Fibroblast of lung (primary cell): ENCODE results near the gene PGR. TPM values are rescaled to one million over a fixed set of nuclear protein-coding genes. Genes with fewer than 3 reads are reported as not detected.

Source experiments
- DNase-seq, 2 donors: peaks; one replicate each; pipeline versions ENCODE4 v3.0.0 to v3.0.0-alpha.2; 2010; ENCODE audit warnings: low read depth in 2 of 2
- H2AFZ ChIP-seq: 2 replicates; pipeline ENCODE4 v1.5.1; 2012; ENCODE audit warnings: low read length, control low read depth, inconsistent platforms
- H3K27ac ChIP-seq: 2 replicates; pipeline ENCODE4 v1.5.1; 2011; ENCODE audit warnings: low read length, control low read depth; ENCODE audit not compliant: insufficient read depth
- H3K27me3 ChIP-seq: 2 replicates; pipeline ENCODE4 v1.5.1; 2011; ENCODE audit warnings: mild to moderate bottlenecking, low read length; ENCODE audit not compliant: control insufficient read depth, insufficient read depth
- H3K36me3 ChIP-seq: 2 replicates; pipeline ENCODE4 v1.5.1; 2011; ENCODE audit warnings: low read length; ENCODE audit not compliant: control insufficient read depth, insufficient read depth
- H3K4me1 ChIP-seq: 2 replicates; pipeline ENCODE4 v1.5.1; 2011; ENCODE audit warnings: low read length; ENCODE audit not compliant: control insufficient read depth, insufficient read depth; ENCODE audit errors: extremely low read depth
- H3K4me2 ChIP-seq: 2 replicates; pipeline ENCODE4 v1.5.1; 2011; ENCODE audit warnings: low read length, control low read depth; ENCODE audit not compliant: insufficient read depth; ENCODE audit errors: extremely low read depth
- H3K4me3 ChIP-seq, 4 experiments: fragments of 200-600 bp in 1 of 4; sonication (generic) in 1 of 4; replicated peaks in 1 of 4; 2 replicates each; pipeline ENCODE4 v1.5.1; 2011 to 2016; ENCODE audit warnings: low read length in 4 of 4, low read depth in 3 of 4, mild to moderate bottlenecking in 3 of 4, control low read depth in 2 of 4, inconsistent platforms in 1 of 4, mixed read lengths in 1 of 4; ENCODE audit not compliant: insufficient read depth in 1 of 4; ENCODE audit errors: control extremely low read depth in 1 of 4
- H3K79me2 ChIP-seq: 2 replicates; pipeline ENCODE4 v1.5.1; 2012; ENCODE audit warnings: mild to moderate bottlenecking, low read length, inconsistent platforms; ENCODE audit not compliant: control insufficient read depth, insufficient read depth
- H3K9ac ChIP-seq: 2 replicates; pipeline ENCODE4 v1.5.1; 2011; ENCODE audit warnings: mild to moderate bottlenecking, low read length, control low read depth; ENCODE audit not compliant: insufficient read depth
- H3K9me3 ChIP-seq: 2 replicates; pipeline ENCODE4 v1.5.1; 2012; ENCODE audit warnings: low read depth, low read length; ENCODE audit not compliant: control insufficient read depth, insufficient read depth
- H4K20me1 ChIP-seq: 2 replicates; pipeline ENCODE4 v1.5.1; 2011; ENCODE audit warnings: low read length; ENCODE audit not compliant: control insufficient read depth, insufficient read depth; ENCODE audit errors: extremely low read depth
- EZH2 ChIP-seq: IDR thresholded peaks from 2 replicates; pipeline ENCODE4 v1.5.1; 2012; ENCODE audit warnings: low read length, control low read depth, mild to moderate bottlenecking; ENCODE audit errors: missing control alignments
- polyA plus RNA-seq, 2 donors: library from polyadenylated mRNA; depleted of rRNA in 1 of 2; stranded (reverse) in 1 of 2; unstranded in 1 of 2; fragments of >200 nt; gene quantifications; 2 replicates each; pipeline ENCODE4 v1.2.1, GENCODE V29; 2011 to 2012; ENCODE audit warnings: missing spikeins in 1 of 2
- total RNA-seq: library from RNA; depleted of rRNA; stranded (reverse); fragments of >200 nt; gene quantifications from 2 replicates; pipeline ENCODE4 v1.2.1, GENCODE V29; 2014
- TF ChIP-seq, protein P1 (sequence below), 2 donors: IDR thresholded peaks in 1 of 2; conservative IDR thresholded peaks in 1 of 2; 1 replicate in 1 of 2; 2 replicates in 1 of 2; pipeline ENCODE4 v1.5.1; 2011 to 2012; ENCODE audit warnings: low read length in 2 of 2, control low read depth in 1 of 2, inconsistent platforms in 1 of 2, low read depth in 1 of 2, mild to moderate bottlenecking in 1 of 2

PGR gene
- total and polyA plus RNA-seq, 2 donors (not counting 1 experiment from before 2014, with no cell fraction given), result 0.19 to 2.0 TPM

DNA sequence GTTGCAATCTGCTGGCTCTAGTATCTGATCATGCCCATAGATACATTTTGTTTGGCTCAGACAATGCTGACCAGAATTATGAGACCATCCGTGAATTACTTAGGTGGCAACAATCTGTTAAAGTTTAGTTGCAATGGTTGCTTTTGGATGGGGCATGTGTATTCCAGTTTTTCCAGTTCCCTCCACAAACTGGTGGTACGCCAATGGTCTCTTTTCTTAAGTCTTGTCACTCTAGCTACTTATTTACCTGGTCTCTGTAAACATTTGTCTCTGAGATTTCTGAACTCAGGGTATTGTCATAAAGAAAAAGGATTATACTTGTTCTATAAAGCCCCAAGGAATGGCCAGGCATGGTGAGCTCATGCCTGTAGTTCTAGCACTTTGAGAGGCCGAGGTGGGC lies 65.9 kb downstream of the PGR start:
- no peak overlapping the region for H2AFZ ChIP-seq
- H3K4me3 ChIP-seq, result no peak overlapping the region
- TF ChIP-seq EZH2, result no peak
- TF ChIP-seq, protein P1, sequence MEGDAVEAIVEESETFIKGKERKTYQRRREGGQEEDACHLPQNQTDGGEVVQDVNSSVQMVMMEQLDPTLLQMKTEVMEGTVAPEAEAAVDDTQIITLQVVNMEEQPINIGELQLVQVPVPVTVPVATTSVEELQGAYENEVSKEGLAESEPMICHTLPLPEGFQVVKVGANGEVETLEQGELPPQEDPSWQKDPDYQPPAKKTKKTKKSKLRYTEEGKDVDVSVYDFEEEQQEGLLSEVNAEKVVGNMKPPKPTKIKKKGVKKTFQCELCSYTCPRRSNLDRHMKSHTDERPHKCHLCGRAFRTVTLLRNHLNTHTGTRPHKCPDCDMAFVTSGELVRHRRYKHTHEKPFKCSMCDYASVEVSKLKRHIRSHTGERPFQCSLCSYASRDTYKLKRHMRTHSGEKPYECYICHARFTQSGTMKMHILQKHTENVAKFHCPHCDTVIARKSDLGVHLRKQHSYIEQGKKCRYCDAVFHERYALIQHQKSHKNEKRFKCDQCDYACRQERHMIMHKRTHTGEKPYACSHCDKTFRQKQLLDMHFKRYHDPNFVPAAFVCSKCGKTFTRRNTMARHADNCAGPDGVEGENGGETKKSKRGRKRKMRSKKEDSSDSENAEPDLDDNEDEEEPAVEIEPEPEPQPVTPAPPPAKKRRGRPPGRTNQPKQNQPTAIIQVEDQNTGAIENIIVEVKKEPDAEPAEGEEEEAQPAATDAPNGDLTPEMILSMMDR (conservative IDR thresholded peaks at IDR 0.05 in 1 of 2, IDR thresholded peaks at IDR 0.05 in 1 of 2; ENCODE audit: low read depth in 1 of 2, low read length in 2 of 2), result no peak
- H3K4me1 ChIP-seq, result no peaks in the 10 kb centered on the region
- H3K27me3 ChIP-seq, result no peaks in the 10 kb centered on the region
- no peaks in the 10 kb centered on the region for H3K36me3 ChIP-seq
- no peak for DNase-seq
- no peak overlapping the region for H3K9ac ChIP-seq
- no peaks in the 10 kb centered on the region for H3K79me2 ChIP-seq
- H3K4me2 ChIP-seq, result no peak overlapping the region
- H3K9me3 ChIP-seq, result no peaks in the 10 kb centered on the region
- H3K27ac ChIP-seq, result no peak overlapping the region
- no peaks in the 10 kb centered on the region for H4K20me1 ChIP-seq

DNA sequence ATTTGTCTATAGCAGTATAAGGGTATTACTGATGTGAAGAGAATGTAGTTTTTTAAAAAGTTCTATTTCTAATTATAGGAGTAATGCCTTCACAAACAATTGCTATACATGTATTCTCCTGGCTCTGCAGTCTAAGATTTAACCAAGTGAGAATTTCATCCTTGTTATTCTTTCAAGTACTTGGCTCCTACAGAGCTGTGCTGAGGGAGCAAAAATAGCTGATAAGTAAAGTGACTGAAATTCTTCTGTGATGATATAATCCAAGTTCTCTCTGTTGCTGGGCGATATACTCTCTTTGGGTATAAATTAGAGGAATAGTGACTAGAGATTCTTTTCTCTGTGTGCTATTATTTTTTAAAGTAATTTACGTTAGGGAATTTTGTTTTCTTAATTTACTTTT lies 68.0 kb downstream of the PGR start:
- TF ChIP-seq EZH2, result no peak
- TF ChIP-seq, protein P1 (conservative IDR thresholded peaks at IDR 0.05 in 1 of 2, IDR thresholded peaks at IDR 0.05 in 1 of 2; ENCODE audit: low read depth in 1 of 2, low read length in 2 of 2), result no peak
- H3K4me2 ChIP-seq, result no peak overlapping the region
- H3K36me3 ChIP-seq, result no peaks in the 10 kb centered on the region
- DNase-seq, result peak; percentile 14 to 58
- H3K27ac ChIP-seq, result no peak overlapping the region
- no peaks in the 10 kb centered on the region for H4K20me1 ChIP-seq
- H3K79me2 ChIP-seq, result no peaks in the 10 kb centered on the region
- H3K4me3 ChIP-seq, result no peak overlapping the region
- no peak overlapping the region for H3K9ac ChIP-seq
- H3K9me3 ChIP-seq, result no peaks in the 10 kb centered on the region
- no peaks in the 10 kb centered on the region for H3K27me3 ChIP-seq
- no peaks in the 10 kb centered on the region for H3K4me1 ChIP-seq
- H2AFZ ChIP-seq, result no peak overlapping the region

DNA sequence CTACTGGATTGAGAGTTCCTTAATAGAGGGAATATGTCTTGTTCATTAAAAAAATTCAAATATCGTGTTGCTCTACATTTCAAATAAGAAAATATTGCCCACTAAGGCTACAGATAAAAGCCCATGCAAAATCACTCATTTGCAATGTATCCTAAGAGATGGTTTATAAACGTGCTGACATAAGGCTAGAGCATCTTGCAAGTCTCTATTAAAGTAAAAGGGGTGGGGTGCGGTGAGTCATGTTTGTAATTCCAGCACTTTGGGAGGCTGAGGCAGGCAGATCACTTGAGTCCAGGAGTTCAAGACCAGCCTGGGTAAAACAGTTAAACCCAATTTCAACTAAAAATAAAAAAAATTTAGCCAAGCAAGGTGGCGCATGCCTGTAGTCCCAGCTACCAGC lies 70.3 kb downstream of the PGR start:
- no peaks in the 10 kb centered on the region for H4K20me1 ChIP-seq
- no peaks in the 10 kb centered on the region for H3K9me3 ChIP-seq
- H3K27me3 ChIP-seq, result no peaks in the 10 kb centered on the region
- TF ChIP-seq, protein P1 (conservative IDR thresholded peaks at IDR 0.05 in 1 of 2, IDR thresholded peaks at IDR 0.05 in 1 of 2; ENCODE audit: low read depth in 1 of 2, low read length in 2 of 2), result no peak
- no peak for TF ChIP-seq EZH2
- no peaks in the 10 kb centered on the region for H3K36me3 ChIP-seq
- no peak overlapping the region for H3K4me2 ChIP-seq
- DNase-seq, result no peak
- no peaks in the 10 kb centered on the region for H3K79me2 ChIP-seq
- no peak overlapping the region for H3K4me3 ChIP-seq
- no peak overlapping the region for H2AFZ ChIP-seq
- no peak overlapping the region for H3K9ac ChIP-seq
- H3K27ac ChIP-seq, result no peak overlapping the region
- no peaks in the 10 kb centered on the region for H3K4me1 ChIP-seq
